Measurements from ENCODE around the gene SLITRK3.
A peak's percentile ranks its signal among the peaks of the same experiment; 100 is the strongest.

Gene SLITRK3, protein sequence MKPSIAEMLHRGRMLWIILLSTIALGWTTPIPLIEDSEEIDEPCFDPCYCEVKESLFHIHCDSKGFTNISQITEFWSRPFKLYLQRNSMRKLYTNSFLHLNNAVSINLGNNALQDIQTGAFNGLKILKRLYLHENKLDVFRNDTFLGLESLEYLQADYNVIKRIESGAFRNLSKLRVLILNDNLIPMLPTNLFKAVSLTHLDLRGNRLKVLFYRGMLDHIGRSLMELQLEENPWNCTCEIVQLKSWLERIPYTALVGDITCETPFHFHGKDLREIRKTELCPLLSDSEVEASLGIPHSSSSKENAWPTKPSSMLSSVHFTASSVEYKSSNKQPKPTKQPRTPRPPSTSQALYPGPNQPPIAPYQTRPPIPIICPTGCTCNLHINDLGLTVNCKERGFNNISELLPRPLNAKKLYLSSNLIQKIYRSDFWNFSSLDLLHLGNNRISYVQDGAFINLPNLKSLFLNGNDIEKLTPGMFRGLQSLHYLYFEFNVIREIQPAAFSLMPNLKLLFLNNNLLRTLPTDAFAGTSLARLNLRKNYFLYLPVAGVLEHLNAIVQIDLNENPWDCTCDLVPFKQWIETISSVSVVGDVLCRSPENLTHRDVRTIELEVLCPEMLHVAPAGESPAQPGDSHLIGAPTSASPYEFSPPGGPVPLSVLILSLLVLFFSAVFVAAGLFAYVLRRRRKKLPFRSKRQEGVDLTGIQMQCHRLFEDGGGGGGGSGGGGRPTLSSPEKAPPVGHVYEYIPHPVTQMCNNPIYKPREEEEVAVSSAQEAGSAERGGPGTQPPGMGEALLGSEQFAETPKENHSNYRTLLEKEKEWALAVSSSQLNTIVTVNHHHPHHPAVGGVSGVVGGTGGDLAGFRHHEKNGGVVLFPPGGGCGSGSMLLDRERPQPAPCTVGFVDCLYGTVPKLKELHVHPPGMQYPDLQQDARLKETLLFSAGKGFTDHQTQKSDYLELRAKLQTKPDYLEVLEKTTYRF

GRCh38 chr3:165195640-165196576 lies at the start of gene SLITRK3:
TSS of gene SLITRK3 (minus strand) at chr3:165196384. CDS start at chr3:165190830, 5,554 bp downstream.
- peak within 1 kb of the TSS in 1 of 2 donors; percentile 6 for H3K9ac ChIP-seq (ENCODE audit: low read depth in 1 of 2, low read length in 2 of 2)
- H3K27ac ChIP-seq (ENCODE audit: low read depth in 2 of 2, low read length in 2 of 2) = no peak within 1 kb of the TSS
- peaks cover 42 to 51% of the 10 kb centered on the region in 2 donors for H3K27me3 ChIP-seq (ENCODE audit: control insufficient read depth in 2 of 2, insufficient read depth in 2 of 2, low read length in 2 of 2)
- H3K9me3 ChIP-seq (ENCODE audit: control insufficient read depth in 2 of 2, low read length in 2 of 2) = no peaks in the 10 kb centered on the region
- peak within 1 kb of the TSS; percentile 56 to 60 for H3K4me3 ChIP-seq (ENCODE audit: low read length in 2 of 2)
- no peaks in the 10 kb centered on the region for H3K36me3 ChIP-seq (ENCODE audit: control insufficient read depth in 2 of 2, insufficient read depth in 2 of 2, low read length in 2 of 2)
- peaks cover 0 to 15% of the 10 kb centered on the region in 2 donors for H3K4me1 ChIP-seq (ENCODE audit: control insufficient read depth in 2 of 2, insufficient read depth in 2 of 2, low read length in 2 of 2)

GRCh38 chr3:165243597-165243996 lies 47.4 kb upstream of the SLITRK3 start:
- Histone ChIP-seq H3K9me3 (ENCODE audit: control insufficient read depth in 2 of 2, low read length in 2 of 2) (no peaks in the 10 kb centered on the region), H3K27ac (ENCODE audit: low read depth in 2 of 2, low read length in 2 of 2) (no peak overlapping the region), H3K4me1 (ENCODE audit: control insufficient read depth in 2 of 2, insufficient read depth in 2 of 2, low read length in 2 of 2) (no peaks in the 10 kb centered on the region), H3K27me3 (ENCODE audit: control insufficient read depth in 2 of 2, insufficient read depth in 2 of 2, low read length in 2 of 2) (no peaks in the 10 kb centered on the region), H3K9ac (ENCODE audit: low read depth in 1 of 2, low read length in 2 of 2) (no peak overlapping the region), H3K36me3 (ENCODE audit: control insufficient read depth in 2 of 2, insufficient read depth in 2 of 2, low read length in 2 of 2) (no peaks in the 10 kb centered on the region), H3K4me3 (ENCODE audit: low read length in 2 of 2) (no peak overlapping the region)

DNA sequence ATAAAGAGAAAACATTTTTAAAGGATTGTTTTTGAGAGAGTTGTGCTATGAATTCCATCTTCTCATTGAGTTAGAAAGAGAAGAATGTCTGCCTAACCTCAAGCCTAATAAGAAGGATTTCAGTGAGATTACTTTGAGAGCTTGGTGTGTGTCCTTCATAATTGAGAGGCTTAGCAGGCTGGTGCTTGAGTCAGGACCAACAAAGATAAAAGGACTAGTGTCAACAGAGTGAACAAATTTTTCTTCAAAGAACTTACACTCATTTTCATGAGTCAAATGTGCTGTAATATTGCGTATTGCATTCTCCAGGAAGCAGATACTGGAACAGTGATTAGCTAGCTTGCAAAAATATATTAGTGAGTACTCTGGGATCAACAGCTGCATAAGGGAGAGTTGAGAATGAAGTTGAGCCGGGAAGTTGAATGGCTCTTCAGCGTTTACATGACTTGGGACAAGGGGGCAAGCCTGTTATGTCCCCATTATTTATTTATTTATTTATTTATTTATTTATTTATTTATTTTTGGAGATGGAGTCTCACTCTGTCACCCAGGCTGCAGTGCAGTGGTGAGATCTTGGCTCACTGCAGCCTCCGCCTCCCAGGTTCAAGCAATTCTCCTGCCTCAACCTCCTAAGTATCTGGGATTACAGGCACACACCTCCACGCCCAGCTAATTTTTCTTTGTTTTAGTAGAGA lies 37.5 kb upstream of the SLITRK3 start:
- H3K9ac ChIP-seq (ENCODE audit: low read depth in 1 of 2, low read length in 2 of 2) = no peak overlapping the region
- no peaks in the 10 kb centered on the region for H3K9me3 ChIP-seq (ENCODE audit: control insufficient read depth in 2 of 2, low read length in 2 of 2)
- no peak overlapping the region for H3K27ac ChIP-seq (ENCODE audit: low read depth in 2 of 2, low read length in 2 of 2)
- no peak overlapping the region for H3K4me3 ChIP-seq (ENCODE audit: low read length in 2 of 2)
- H3K27me3 ChIP-seq (ENCODE audit: control insufficient read depth in 2 of 2, insufficient read depth in 2 of 2, low read length in 2 of 2) = no peaks in the 10 kb centered on the region
- no peaks in the 10 kb centered on the region for H3K36me3 ChIP-seq (ENCODE audit: control insufficient read depth in 2 of 2, insufficient read depth in 2 of 2, low read length in 2 of 2)
- H3K4me1 ChIP-seq (ENCODE audit: control insufficient read depth in 2 of 2, insufficient read depth in 2 of 2, low read length in 2 of 2) = no peaks in the 10 kb centered on the region

DNA sequence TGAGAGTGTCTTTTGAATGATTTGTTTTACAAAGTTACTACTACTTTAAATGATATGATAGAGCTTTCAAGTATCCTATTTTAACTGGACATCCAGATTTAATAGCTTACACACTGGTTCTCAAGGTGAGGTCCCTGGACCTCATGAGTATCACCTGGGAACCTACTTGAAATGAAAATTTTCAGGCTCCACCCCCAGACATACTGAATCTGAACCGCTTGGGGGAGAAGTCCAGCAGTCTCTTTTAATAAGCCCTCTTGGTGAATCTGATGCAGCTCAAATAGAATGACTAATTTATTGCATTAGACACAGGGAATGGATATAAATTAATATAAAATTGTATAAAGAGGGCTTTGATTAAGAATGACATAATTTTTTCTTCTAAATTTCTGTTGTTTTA lies 29.4 kb upstream of the SLITRK3 start:
- no peak overlapping the region for H3K4me3 ChIP-seq (ENCODE audit: low read length in 2 of 2)
- no peaks in the 10 kb centered on the region for H3K4me1 ChIP-seq (ENCODE audit: control insufficient read depth in 2 of 2, insufficient read depth in 2 of 2, low read length in 2 of 2)
- H3K9me3 ChIP-seq (ENCODE audit: control insufficient read depth in 2 of 2, low read length in 2 of 2) = no peaks in the 10 kb centered on the region

DNA sequence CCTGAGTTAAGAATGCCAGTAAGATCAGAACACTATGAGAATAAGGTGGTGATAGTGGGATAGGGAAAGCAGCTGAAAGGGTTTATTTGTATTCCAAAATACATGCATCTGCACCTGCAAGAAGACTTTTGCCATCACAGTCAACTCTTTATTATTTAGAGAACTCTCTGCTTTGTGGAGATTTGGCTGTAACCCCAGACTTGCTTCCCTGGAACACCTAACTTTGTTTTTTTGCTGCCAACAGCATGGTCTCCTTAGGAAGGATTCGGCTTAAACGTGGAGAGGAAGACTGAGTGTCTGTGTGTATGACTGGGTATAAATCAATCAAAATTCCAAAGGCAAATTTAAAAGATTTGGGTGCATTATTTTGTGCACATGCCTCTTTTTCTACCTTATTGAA lies 21.6 kb upstream of the SLITRK3 start:
- no peak overlapping the region for H3K4me3 ChIP-seq (ENCODE audit: low read length in 2 of 2)
- H3K27me3 ChIP-seq (ENCODE audit: control insufficient read depth in 2 of 2, insufficient read depth in 2 of 2, low read length in 2 of 2) = no peaks in the 10 kb centered on the region
- no peak overlapping the region for H3K9ac ChIP-seq (ENCODE audit: low read depth in 1 of 2, low read length in 2 of 2)
- H3K36me3 ChIP-seq (ENCODE audit: control insufficient read depth in 2 of 2, insufficient read depth in 2 of 2, low read length in 2 of 2) = no peaks in the 10 kb centered on the region
- H3K27ac ChIP-seq (ENCODE audit: low read depth in 2 of 2, low read length in 2 of 2) = no peak overlapping the region
- no peaks in the 10 kb centered on the region for H3K9me3 ChIP-seq (ENCODE audit: control insufficient read depth in 2 of 2, low read length in 2 of 2)
- no peaks in the 10 kb centered on the region for H3K4me1 ChIP-seq (ENCODE audit: control insufficient read depth in 2 of 2, insufficient read depth in 2 of 2, low read length in 2 of 2)

More for the DNA sequence above, 29.4 kb upstream of the SLITRK3 start:
- H3K9ac ChIP-seq (ENCODE audit: low read depth in 1 of 2, low read length in 2 of 2) = no peak overlapping the region
- H3K27me3 ChIP-seq (ENCODE audit: control insufficient read depth in 2 of 2, insufficient read depth in 2 of 2, low read length in 2 of 2) = no peaks in the 10 kb centered on the region
- no peaks in the 10 kb centered on the region for H3K36me3 ChIP-seq (ENCODE audit: control insufficient read depth in 2 of 2, insufficient read depth in 2 of 2, low read length in 2 of 2)
- no peak overlapping the region for H3K27ac ChIP-seq (ENCODE audit: low read depth in 2 of 2, low read length in 2 of 2)

- no peak overlapping the region for H3K9ac ChIP-seq (ENCODE audit: low read depth in 1 of 2, low read length in 2 of 2)
- no peaks in the 10 kb centered on the region for H3K9me3 ChIP-seq (ENCODE audit: control insufficient read depth in 2 of 2, low read length in 2 of 2)
- H3K27me3 ChIP-seq (ENCODE audit: control insufficient read depth in 2 of 2, insufficient read depth in 2 of 2, low read length in 2 of 2) = no peaks in the 10 kb centered on the region
- no peak overlapping the region for H3K4me3 ChIP-seq (ENCODE audit: low read length in 2 of 2)
- no peaks in the 10 kb centered on the region for H3K4me1 ChIP-seq (ENCODE audit: control insufficient read depth in 2 of 2, insufficient read depth in 2 of 2, low read length in 2 of 2)
- no peaks in the 10 kb centered on the region for H3K36me3 ChIP-seq (ENCODE audit: control insufficient read depth in 2 of 2, insufficient read depth in 2 of 2, low read length in 2 of 2)
- H3K27ac ChIP-seq (ENCODE audit: low read depth in 2 of 2, low read length in 2 of 2) = no peak overlapping the region
Measured at GRCh38 chr3:165212580-165212979, 16.4 kb upstream of the SLITRK3 start.

- Histone ChIP-seq H3K27ac (ENCODE audit: low read depth in 2 of 2, low read length in 2 of 2) (no peak overlapping the region), H3K4me3 (ENCODE audit: low read length in 2 of 2) (no peak overlapping the region), H3K9ac (ENCODE audit: low read depth in 1 of 2, low read length in 2 of 2) (no peak overlapping the region), H3K4me1 (ENCODE audit: control insufficient read depth in 2 of 2, insufficient read depth in 2 of 2, low read length in 2 of 2) (peaks cover 0 to 2% of the 10 kb centered on the region in 2 donors), H3K27me3 (ENCODE audit: control insufficient read depth in 2 of 2, insufficient read depth in 2 of 2, low read length in 2 of 2) (no peaks in the 10 kb centered on the region), H3K36me3 (ENCODE audit: control insufficient read depth in 2 of 2, insufficient read depth in 2 of 2, low read length in 2 of 2) (no peaks in the 10 kb centered on the region), H3K9me3 (ENCODE audit: control insufficient read depth in 2 of 2, low read length in 2 of 2) (no peaks in the 10 kb centered on the region)
Measured at GRCh38 chr3:165211721-165212120, 15.5 kb upstream of the SLITRK3 start.

DNA sequence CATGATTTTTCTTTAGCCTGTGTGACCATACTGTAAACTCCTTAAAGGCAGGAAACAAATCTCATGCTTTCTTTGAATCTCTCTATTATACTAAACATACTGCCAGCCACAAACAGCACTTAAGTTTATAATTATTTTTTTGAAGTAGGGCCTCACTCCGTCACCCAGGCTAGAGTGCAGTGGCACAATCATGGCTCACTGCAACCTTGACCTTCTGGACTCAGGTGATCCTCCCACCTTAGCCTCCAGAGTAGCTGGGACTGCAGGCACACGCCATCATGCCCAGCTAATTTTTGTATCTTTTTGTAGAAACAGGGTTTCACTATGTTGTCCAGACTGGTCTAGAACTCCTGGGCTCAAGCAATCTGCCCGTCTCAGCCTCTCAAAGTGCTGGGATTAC lies 14.5 kb upstream of the SLITRK3 start:
- H3K9ac ChIP-seq (ENCODE audit: low read depth in 1 of 2, low read length in 2 of 2) = no peak overlapping the region
- H3K36me3 ChIP-seq (ENCODE audit: control insufficient read depth in 2 of 2, insufficient read depth in 2 of 2, low read length in 2 of 2) = no peaks in the 10 kb centered on the region
- H3K27me3 ChIP-seq (ENCODE audit: control insufficient read depth in 2 of 2, insufficient read depth in 2 of 2, low read length in 2 of 2) = no peaks in the 10 kb centered on the region
- H3K4me3 ChIP-seq (ENCODE audit: low read length in 2 of 2) = no peak overlapping the region
- no peaks in the 10 kb centered on the region for H3K9me3 ChIP-seq (ENCODE audit: control insufficient read depth in 2 of 2, low read length in 2 of 2)
- H3K4me1 ChIP-seq (ENCODE audit: control insufficient read depth in 2 of 2, insufficient read depth in 2 of 2, low read length in 2 of 2) = peaks cover 0 to 2% of the 10 kb centered on the region in 2 donors
- H3K27ac ChIP-seq (ENCODE audit: low read depth in 2 of 2, low read length in 2 of 2) = no peak overlapping the region

- H3K27ac ChIP-seq (ENCODE audit: low read depth in 2 of 2, low read length in 2 of 2) = no peak overlapping the region
- no peaks in the 10 kb centered on the region for H3K36me3 ChIP-seq (ENCODE audit: control insufficient read depth in 2 of 2, insufficient read depth in 2 of 2, low read length in 2 of 2)
- H3K9ac ChIP-seq (ENCODE audit: low read depth in 1 of 2, low read length in 2 of 2) = no peak overlapping the region
- H3K4me3 ChIP-seq (ENCODE audit: low read length in 2 of 2) = no peak overlapping the region
- H3K27me3 ChIP-seq (ENCODE audit: control insufficient read depth in 2 of 2, insufficient read depth in 2 of 2, low read length in 2 of 2) = no peaks in the 10 kb centered on the region
- peaks cover 0 to 2% of the 10 kb centered on the region in 2 donors for H3K4me1 ChIP-seq (ENCODE audit: control insufficient read depth in 2 of 2, insufficient read depth in 2 of 2, low read length in 2 of 2)
- H3K9me3 ChIP-seq (ENCODE audit: control insufficient read depth in 2 of 2, low read length in 2 of 2) = no peaks in the 10 kb centered on the region
Measured at GRCh38 chr3:165210132-165210531, 13.9 kb upstream of the SLITRK3 start.
